Parathyroid adenoma (tissue), 2 donors: ENCODE results near the gene PGS1.

Experiments used
- H2AFZ ChIP-seq: fragments of 300-600 bp; sonication (generic); one replicate; pipeline ENCODE4 v1.7.0; 2017; ENCODE audit warnings: antibody characterized with exemption, mild to moderate bottlenecking
- H3K27ac ChIP-seq: fragments of 300-600 bp; sonication (generic); one replicate; pipeline ENCODE4 v1.7.0; 2017
- H3K27me3 ChIP-seq: fragments of 300-600 bp; sonication (generic); one replicate; pipeline ENCODE4 v1.7.0; 2017; ENCODE audit warnings: low read length; ENCODE audit not compliant: control insufficient read depth, insufficient read depth
- H3K36me3 ChIP-seq: fragments of 300-600 bp; sonication (generic); one replicate; pipeline ENCODE4 v1.7.0; 2017; ENCODE audit warnings: low read length; ENCODE audit not compliant: control insufficient read depth, insufficient read depth
- H3K4me1 ChIP-seq: fragments of 300-600 bp; sonication (generic); one replicate; pipeline ENCODE4 v1.7.0; 2017; ENCODE audit warnings: control low read depth
- H3K4me2 ChIP-seq: fragments of 300-600 bp; sonication (generic); one replicate; pipeline ENCODE4 v1.7.0; 2017; ENCODE audit warnings: low read length
- H3K4me3 ChIP-seq: fragments of 300-600 bp; sonication (generic); one replicate; pipeline ENCODE4 v1.7.0; 2017; ENCODE audit warnings: low read depth, low read length
- H3K79me2 ChIP-seq: fragments of 300-600 bp; sonication (generic); one replicate; pipeline ENCODE4 v1.7.0; 2017; ENCODE audit warnings: control low read depth
- H3K9ac ChIP-seq: fragments of 300-600 bp; sonication (generic); one replicate; pipeline ENCODE4 v1.7.0; 2017; ENCODE audit warnings: mild to moderate bottlenecking
- H3K9me3 ChIP-seq: fragments of 300-600 bp; sonication (generic); one replicate; pipeline ENCODE4 v1.7.0; 2017; ENCODE audit warnings: low read length; ENCODE audit not compliant: control insufficient read depth
- TF ChIP-seq, protein P1 (sequence below): fragments of 300-600 bp; sonication (generic); IDR thresholded peaks from one replicate; pipeline ENCODE4 v1.7.0; 2017; ENCODE audit warnings: antibody characterized with exemption, mild to moderate bottlenecking
- donor health status: primary hyperparathyroidism.

PGS1 gene

GRCh38 chr17:78468366-78468765 is 89.9 kb downstream of the PGS1 start:
- Histone ChIP-seq H3K9me3 (no peaks in the 10 kb centered on the region), H3K36me3 (no peaks in the 10 kb centered on the region), H3K4me3 (no peak overlapping the region), H3K27me3 (peaks cover 4% of the 10 kb centered on the region), H2AFZ (no peak overlapping the region), H3K79me2 (no peaks in the 10 kb centered on the region), H3K4me1 (no peaks in the 10 kb centered on the region), H3K4me2 (no peak overlapping the region), H3K27ac (no peak overlapping the region), H3K9ac (no peak overlapping the region)
- TF ChIP-seq, protein P1, sequence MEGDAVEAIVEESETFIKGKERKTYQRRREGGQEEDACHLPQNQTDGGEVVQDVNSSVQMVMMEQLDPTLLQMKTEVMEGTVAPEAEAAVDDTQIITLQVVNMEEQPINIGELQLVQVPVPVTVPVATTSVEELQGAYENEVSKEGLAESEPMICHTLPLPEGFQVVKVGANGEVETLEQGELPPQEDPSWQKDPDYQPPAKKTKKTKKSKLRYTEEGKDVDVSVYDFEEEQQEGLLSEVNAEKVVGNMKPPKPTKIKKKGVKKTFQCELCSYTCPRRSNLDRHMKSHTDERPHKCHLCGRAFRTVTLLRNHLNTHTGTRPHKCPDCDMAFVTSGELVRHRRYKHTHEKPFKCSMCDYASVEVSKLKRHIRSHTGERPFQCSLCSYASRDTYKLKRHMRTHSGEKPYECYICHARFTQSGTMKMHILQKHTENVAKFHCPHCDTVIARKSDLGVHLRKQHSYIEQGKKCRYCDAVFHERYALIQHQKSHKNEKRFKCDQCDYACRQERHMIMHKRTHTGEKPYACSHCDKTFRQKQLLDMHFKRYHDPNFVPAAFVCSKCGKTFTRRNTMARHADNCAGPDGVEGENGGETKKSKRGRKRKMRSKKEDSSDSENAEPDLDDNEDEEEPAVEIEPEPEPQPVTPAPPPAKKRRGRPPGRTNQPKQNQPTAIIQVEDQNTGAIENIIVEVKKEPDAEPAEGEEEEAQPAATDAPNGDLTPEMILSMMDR, result no peak

DNA sequence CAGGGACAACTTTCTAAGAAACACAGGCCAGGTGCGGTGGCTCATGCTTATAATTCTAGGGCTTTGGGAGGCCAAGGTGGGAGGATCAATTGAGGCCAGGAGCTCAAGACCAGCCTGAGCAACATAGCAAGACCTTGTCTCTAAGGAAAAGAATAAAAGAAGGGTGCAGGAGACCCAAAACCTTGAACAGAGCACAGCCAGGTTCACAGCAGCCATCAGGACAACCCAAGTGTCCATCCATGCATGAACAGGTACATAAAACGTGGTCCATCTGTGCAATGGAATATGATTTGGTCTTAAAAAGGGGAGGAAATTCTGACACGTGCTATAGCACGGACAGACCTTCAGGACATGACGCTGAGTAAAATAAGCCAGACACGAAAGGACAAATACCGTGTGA is 91.0 kb downstream of the PGS1 start:
- H3K4me1 ChIP-seq, result no peaks in the 10 kb centered on the region
- no peak overlapping the region for H2AFZ ChIP-seq
- H3K27ac ChIP-seq, result no peak overlapping the region
- TF ChIP-seq, protein P1, result no peak
- no peak overlapping the region for H3K4me3 ChIP-seq
- H3K4me2 ChIP-seq, result no peak overlapping the region
- H3K36me3 ChIP-seq, result no peaks in the 10 kb centered on the region
- H3K27me3 ChIP-seq, result peaks cover 4% of the 10 kb centered on the region
- H3K9me3 ChIP-seq, result no peaks in the 10 kb centered on the region
- no peaks in the 10 kb centered on the region for H3K79me2 ChIP-seq
- no peak overlapping the region for H3K9ac ChIP-seq

- Histone ChIP-seq H3K9me3 (no peaks in the 10 kb centered on the region), H3K36me3 (no peaks in the 10 kb centered on the region), H3K4me3 (no peak overlapping the region), H3K79me2 (no peaks in the 10 kb centered on the region), H3K9ac (no peak overlapping the region), H2AFZ (no peak overlapping the region), H3K27me3 (peaks cover 4% of the 10 kb centered on the region), H3K4me1 (no peaks in the 10 kb centered on the region), H3K27ac (no peak overlapping the region), H3K4me2 (no peak overlapping the region)
- TF ChIP-seq, protein P1, result no peak
Observed at GRCh38 chr17:78471635-78472034, 93.2 kb downstream of the PGS1 start.

- Histone ChIP-seq H3K4me2 (no peak overlapping the region), H3K9me3 (no peaks in the 10 kb centered on the region), H3K27me3 (peaks cover 4% of the 10 kb centered on the region), H3K4me1 (no peaks in the 10 kb centered on the region), H3K79me2 (no peaks in the 10 kb centered on the region), H3K9ac (no peak overlapping the region), H3K4me3 (no peak overlapping the region), H3K36me3 (no peaks in the 10 kb centered on the region), H2AFZ (no peak overlapping the region), H3K27ac (no peak overlapping the region)
- TF ChIP-seq, protein P1, result no peak
Observed at GRCh38 chr17:78472035-78472905, 93.8 kb downstream of the PGS1 start.
